Left ventricle myocardium superior (tissue), 1 donor: ENCODE measurements around the gene RER1. TPM values are rescaled to one million over a fixed set of nuclear protein-coding genes. Genes with fewer than 3 reads are reported as not detected.
A peak's percentile ranks its signal among the peaks of the same experiment; 100 is the strongest.

Experiments
- ATAC-seq: fragments of 200-7000 bp; cut with Tn5 transposase; one replicate; pipeline ENCODE4 v1.9.1; 2020; ENCODE audit warnings: mild to moderate bottlenecking, moderate library complexity
- DNase-seq: peaks from one replicate; pipeline ENCODE4 v3.0.0-alpha.2; 2020
- intact Hi-C: fragments of 100-400 bp; cut with micrococcal nuclease; formaldehyde crosslinking; loops from one replicate; pipeline ENCODE4 v1.11.0; 2022
- total RNA-seq: library from RNA; stranded (reverse); fragmentation: NEBNext Ultra II Directional; extraction: Animal tissue kit (Norgen Biotek cat#: 25700); gene quantifications from one replicate; pipeline ENCODE4 v1.2.1, GENCODE V29; 2021
- donor health status: DM: no; HTN: yes; CAD: no; lungs with severe emphysema.

Gene RER1
- total RNA-seq, 1 donor from 2014 or later = 98.1 TPM

DNA sequence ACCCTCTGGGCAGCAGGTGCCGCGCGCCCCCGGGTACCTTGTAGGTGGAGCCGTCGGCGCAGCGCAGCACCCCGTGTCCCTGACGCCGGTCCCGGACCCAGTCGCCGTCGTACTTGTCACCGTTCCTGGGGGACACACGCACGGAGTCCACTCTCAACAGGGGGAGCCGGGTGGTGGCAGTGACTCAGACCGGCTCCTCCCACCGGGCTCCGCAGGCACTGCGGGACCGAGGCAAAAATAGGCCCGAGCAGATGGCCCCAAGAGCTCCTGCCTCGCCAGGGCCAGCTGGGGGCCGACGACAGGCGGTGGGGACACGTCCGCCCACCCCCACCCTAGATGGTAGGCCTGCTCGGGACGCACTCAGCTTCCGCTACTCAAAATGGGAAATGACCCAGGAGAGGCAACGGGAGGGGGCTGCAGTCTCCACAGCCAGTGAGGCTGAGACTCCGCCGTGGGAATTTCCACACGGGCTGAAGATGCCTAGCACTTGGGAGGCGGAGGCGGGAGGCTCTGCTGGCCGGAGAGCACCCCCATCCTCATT is 6.6 kb upstream of the RER1 start:
- no peak for ATAC-seq
- peak; percentile 27 for DNase-seq
- intact Hi-C loops = loop anchor here (5.0 kb wide), 1 partner anchor 188 kb away; no protein-coding TSS in a partner anchor

DNA sequence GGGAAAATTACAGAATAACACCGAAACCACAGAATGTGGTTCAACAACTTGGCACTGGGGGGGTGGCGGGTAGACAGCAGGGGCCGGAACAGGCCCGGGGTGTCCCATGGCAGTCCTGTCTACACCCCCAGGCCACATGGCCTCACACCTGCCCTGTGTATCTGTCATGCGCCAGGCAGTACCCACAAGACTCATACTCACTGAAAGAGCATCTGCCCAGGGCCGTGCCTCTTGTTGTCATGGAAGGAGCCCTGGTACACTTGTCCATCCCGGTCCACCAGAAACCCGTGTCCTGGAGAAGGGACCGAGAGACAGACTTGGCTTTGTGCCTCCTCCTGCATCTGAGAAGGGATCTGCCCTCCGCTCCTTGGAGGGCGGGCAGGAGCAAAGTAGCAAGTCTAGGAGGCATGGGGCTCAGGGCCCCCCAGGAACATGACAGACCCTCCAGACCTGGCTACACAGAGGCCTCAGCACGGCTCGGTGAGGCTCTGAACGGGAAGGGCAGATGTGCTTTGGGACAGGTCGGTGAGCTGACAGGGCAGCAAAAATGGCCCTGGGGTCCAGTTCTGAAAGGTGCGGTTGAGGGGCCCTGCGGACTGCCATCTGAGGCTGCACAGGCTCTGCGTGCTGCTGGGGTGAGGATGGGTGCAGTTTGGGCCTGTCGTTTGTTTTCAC is 5.9 kb upstream of the RER1 start:
- intact Hi-C loops = no loop called here
- peak; percentile 30 for DNase-seq
- no peak for ATAC-seq

DNA sequence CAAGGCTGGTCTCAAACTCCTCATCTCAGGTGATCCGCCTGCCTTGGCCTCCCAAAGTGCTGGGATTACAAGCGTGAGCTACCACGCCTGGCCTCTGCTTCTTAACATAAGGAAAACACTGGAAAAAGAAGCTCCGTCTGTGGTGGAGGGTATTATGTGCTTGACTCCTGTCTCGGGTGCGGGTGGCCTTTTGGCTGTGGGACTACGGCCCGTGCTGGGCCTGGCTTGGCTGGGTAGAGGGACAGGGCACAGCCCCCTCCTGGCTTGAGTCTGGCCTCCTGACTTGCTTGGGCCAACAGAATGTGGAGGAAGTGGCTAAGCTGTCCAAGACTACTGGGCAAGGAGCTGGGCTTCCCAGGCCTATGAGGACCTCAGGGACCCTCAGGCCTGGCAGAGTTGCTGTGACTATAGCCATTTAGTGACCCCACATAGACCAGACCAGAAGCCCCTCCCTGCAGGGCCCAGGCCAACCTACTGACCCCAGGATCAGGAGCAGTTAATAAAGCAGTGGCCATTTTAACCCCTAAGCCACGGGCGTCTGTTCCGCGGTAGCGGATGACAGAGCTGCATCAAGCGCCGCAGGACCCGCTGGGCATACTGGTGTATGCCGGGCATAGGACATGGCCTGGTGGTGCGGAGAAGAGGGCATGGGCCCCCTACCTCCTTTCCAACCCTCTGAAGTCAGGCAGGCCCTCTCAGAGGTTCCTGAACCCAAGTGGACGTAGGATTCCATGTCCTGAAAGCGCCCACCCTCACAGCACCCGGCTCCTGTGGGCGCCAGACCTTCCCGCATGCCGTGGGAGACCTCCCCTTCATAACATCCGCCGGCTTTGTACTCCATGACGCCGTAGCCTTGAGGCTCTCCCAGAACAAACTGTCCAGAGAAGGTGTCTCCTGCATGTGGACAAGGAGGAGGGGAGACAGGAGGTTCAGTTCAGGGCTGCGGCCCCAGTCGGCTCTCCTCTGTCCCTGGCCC is 4.7 kb upstream of the RER1 start:
- no peak for ATAC-seq
- intact Hi-C loops = no loop called here
- peak; percentile 20 for DNase-seq

DNA sequence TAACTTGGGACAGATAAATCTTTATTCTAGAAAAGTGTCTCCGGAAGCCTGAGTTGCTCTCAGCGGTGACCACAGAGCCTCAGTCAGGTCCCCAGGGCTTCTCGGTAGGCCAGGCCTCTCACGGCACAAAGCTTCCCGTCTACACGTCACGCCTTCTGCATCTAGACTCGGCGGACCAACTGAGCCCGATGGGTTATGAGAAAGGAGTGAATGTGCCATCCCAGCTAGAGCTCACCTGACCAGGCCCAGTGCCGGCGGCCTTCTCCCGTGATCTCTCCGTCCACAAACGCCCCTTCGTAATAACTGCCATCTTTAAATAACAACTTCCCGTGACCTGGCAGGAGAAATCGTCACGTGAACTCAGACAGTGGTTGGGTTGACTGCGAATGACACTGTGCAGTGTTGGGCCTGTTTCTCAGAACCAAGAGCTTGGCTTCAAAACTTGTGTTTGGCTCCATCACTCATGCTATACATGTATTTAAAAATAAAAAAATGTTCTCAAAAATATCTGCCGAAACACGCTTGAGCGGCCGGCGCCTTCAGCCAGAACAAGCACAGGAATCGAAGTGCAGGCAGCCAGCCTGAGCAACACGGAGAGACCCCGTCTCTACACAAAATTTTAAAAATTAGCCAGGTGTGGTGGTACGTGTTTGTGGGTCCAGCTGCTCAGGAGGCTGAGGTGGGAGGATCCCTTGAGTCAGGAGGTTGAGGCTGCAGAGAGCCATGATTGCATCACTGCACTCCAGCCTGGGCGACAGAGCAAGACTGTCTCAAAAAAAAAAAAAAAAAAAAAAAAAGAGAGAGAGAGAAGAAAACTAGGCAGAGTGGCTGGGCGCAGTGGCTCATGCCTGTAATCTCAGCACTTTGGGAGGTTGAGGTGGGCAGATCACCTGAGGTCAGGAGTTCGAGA is 3.4 kb upstream of the RER1 start:
- intact Hi-C loops = no loop called here
- ATAC-seq (no peak), DNase-seq (peak; percentile 17)

DNA sequence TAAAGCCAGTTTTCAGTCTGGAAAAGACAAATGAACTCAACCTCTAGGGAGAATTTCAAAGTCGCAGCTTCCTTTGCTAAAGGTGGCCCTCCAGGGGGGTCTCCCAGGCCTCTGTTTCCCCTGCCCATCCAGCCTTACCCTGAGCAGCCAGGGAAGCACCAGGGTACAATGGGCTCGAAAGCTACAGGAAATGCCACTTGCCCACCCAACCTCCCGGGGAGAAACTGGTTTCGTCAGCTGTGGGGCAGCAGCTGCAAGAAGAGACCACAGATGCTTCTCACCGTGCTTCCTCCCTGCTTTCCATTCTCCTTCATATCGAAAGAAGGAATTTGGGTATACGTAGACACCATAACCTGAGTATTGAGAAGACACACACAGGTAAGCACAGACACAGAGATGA is 2.0 kb upstream of the RER1 start:
- intact Hi-C loops = no loop called here
- DNase-seq = peak; percentile 7

DNA sequence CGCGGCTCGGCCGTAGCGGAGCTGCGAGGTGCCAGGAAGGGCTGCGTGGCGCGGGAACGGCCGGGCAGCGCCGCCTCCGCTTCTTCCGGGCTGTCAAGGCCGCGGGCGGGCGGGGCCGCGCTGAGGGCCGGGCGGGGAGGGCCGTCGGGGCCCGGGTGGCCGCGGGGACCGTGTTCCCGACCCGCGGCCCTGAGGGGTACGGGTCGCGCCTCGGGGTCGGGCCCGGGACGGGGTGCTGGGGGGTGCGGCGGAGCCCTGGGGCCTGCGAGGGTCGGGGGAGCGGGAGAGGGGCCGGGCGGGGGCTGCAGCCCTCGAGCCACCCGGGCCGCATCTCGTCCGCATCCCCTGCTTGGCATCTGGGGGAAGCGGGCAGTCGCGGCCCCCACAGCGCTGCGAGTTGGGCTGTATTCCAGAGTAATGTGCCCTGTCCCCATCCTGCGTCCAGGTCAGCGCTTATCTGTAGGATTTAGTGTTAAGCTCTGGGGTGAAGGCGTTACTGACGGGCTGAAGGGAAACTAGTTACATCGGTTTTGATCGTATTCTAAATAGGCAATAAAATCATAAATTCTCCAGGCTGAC is 379 bp downstream of the RER1 start:
- intact Hi-C loops = no loop called here
- DNase-seq = no peak
- peak; percentile 29 for ATAC-seq

More for the DNA sequence above, 2.0 kb upstream of the RER1 start:
- no peak for ATAC-seq

DNA sequence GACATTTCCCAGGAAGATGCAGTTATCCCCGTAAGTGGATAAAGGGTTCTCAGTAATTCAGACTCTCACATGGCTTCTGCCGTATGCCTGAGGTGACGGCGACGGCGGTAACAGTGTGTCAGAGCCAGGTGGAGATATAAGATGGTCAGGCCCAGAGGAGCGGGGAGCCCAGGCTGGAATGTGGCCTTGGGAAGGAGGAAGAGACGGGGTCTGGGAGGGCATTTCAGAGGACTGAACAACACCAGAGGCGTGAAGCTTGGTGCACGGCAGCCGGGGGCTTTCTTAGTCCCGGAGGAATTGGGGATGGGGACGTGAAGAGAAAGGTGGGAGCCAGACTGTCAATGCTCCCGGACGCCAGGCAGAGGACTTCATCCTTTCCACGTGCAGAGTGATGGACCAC is 1.0 kb downstream of the RER1 start:
- intact Hi-C loops = no loop called here
- ATAC-seq (no peak), DNase-seq (no peak)

DNA sequence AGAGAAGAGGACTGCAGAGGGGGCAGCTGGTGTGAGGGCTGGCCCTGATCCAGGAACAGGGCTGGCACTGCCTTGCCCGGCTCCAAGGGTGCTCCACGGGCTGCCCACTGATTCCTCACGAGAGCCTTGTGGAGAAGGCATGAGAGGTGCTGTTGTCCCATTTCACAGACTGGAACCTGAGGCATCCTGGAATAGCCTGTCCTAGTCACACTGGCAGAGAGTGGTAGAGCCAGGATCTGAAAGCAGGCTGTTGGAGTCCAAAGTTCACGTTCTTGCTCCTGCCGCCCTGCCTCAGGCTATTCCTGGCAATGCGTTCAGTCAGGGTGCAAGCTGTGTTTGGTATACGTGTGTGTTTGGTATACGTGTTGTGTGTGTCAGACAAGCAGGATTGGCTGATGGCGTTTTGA is 1.8 kb downstream of the RER1 start:
- intact Hi-C loops = no loop called here
- ATAC-seq = no peak
- DNase-seq = no peak

DNA sequence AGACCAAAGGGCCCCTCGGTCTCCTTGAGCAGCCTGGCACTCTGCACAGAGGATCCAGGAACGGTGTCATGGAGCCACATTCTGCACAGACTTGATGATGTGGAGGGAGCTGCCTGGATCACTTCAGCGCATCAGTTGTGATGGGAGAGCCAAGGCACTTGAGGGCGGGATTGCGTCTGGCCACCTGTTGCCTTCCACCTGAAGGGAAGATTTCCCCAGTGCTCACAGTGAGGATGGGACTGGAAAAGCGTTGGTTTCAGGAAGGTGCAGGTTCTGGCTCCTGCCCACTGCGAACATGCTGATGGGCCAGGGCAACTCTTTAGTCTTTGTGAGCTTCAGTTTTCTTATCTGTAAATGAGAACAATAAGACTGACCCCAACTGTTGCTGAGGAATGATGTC is 2.6 kb downstream of the RER1 start:
- ATAC-seq (no peak), DNase-seq (no peak)
- intact Hi-C loops = no loop called here

DNA sequence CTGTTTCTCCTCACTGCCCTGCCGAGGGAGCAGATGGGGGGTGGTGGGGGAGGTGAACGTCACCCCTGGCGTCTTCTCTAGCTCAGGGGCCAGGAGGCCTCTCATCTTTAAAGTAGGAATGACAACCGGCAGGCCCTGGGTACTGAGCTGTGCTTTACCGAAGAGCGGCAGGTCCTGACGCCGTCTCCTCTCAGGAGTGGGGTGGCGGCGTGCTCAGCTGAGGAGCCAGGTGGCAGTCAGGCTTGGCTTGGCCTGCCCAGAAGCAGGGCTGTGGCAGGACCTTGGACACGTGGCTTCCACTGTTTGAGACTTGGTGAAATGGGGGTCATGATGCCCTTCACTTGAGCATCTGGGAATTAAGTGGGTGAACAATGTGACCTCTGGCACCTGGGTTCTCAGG is 3.1 kb downstream of the RER1 start:
- ATAC-seq = no peak
- intact Hi-C loops = no loop called here
- DNase-seq = no peak

DNA sequence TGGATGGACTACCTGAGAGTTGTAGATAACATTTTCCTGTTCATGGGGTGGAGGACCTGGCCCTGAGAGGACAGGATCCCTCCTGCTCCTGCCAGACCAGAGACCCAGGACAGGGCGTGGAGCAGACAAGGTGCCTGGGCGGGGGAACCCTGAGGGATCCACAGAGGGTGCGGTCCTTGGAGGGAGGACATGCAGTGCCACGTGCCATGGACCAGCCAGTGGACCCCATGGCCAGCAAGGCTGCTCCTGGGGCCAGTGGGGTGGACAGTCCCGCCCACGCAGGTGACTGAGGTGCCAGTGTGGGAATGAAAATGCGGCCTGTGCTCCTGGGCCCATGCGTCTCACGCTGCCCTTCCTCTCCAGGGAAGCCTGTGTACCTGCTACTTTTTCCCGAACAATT is 3.6 kb downstream of the RER1 start:
- DNase-seq = no peak
- intact Hi-C loops = no loop called here
- ATAC-seq = no peak

DNA sequence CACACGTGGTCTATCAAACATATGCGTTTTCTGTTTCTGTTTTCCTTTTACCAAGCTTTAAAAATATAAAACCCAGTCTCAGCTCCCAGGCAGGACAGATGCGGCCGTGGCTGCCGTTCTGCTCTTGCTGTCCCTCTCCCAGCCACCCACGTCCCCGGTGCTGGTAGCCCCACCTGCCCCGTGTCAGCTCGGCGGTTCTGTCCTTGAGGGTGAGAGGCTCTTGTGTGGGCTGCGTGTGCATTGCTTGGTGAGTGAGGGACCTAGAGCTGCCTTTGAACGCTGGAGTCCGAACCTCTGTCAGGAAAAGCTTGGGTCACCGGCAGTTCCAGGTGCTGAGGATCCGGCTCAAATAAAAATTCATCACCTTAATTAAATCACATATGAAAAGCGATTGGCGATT is 4.4 kb downstream of the RER1 start:
- DNase-seq = no peak
- no peak for ATAC-seq
- intact Hi-C loops = no loop called here

DNA sequence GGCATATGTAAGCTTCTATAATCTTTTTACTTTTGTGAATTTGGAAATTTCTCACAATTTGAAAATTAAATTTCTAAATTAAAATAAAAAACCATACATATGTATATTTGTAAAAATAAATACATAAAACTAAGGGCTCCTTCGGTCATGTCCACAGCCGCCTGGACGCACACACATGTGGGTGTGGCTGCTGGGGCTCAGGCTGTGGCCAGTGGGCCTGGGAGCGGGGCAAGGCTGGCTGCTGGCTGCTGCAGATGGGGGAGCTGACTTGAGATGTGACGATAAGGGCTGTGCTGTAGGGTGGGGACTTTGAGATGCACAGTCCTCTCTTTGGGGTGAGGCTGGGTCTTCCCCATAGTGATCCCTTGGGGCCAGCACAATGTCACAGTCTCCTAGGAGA is 4.8 kb downstream of the RER1 start:
- DNase-seq (no peak), ATAC-seq (no peak)

DNA sequence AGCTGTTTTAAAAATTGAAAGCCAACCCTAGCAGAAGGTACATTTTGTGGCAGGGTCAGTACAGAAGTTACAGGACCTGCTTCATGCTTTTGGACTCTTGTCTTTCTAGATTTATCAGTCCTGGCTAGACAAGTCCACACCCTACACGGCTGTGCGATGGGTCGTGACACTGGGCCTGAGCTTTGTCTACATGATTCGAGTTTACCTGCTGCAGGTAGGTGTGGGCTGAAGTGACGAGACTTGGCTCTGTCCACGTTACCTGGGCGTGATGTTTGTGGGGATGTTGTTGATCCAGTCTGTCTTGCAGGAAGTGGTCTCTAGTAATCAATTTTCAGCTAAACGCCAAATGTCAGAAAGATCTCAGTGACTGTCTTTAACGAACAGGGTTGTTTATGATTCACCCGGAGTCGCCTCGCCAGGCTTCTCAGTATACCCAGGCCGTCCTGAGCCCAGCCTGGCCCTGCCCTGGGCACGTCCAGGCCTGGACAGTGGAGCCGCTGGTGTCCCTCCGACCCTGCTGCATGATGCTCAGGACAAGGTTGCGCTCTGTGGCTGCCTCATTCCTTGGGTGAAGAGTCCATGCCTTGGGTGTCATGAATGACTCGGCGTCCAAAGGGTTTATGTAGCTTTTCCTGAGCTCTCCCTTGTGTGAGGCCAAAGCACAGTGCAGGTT is 5.5 kb downstream of the RER1 start:
- intact Hi-C loops = no loop called here
- no peak for ATAC-seq

More for the DNA sequence above, 4.8 kb downstream of the RER1 start:
- intact Hi-C loops = no loop called here

DNA sequence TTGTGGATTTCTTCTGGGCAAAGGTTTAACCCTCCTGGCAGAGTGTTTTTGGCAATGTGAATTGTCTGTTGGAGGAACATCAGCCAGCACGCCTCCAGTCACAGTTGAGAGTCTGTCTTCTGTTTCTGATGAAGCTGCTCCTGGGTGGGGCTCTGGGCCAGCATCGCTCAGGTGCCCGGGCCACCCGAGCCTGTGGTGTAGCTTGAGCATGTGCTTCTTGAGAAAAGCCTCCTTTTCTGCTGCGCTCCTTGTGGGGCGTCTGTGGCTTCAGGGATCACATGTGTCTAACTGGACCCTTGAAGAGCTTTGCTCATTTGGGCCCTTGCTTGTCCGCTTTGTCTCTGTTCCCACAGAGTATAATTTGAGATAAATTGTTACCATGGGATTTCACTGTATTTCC is 7.2 kb downstream of the RER1 start:
- DNase-seq = no peak
- intact Hi-C loops = no loop called here

More for the DNA sequence above, 5.5 kb downstream of the RER1 start:
- no peak for DNase-seq

DNA sequence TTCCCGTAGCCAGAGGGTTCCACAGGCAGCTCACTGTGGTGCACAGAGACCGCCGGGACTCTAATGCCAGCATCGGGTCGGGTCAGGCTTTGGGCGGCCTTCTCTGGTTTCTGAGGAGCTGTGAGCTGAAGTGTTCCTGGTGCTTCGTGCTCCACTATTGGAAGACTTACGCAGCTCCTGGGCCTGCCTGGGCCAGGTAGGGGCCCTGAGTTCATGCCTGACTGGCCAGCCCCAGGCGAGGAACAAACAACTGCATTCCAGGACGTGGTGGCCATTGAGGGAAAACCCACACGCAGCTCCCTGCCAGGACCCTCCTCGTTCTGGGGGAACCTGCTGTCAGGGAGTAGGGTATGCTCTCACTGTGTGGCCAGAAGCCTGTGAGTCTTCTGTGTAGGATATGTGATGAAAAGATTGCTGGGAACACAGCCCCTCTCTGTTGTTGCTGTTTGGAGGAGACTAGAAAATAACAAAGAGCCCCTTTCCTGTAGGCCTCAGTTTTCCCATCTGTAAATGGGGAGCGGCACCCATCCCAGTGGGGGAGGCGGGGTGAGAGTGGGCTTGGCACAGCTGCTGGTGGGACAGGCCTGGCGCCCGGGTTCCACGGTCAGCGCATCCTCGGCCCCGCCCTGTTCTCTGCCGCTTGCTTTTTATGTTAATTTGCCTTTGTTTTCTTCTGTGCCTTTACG is 8.4 kb downstream of the RER1 start:
- intact Hi-C loops = no loop called here
- DNase-seq (no peak), ATAC-seq (no peak)

More for the DNA sequence above, 7.2 kb downstream of the RER1 start:
- no peak for ATAC-seq

DNA sequence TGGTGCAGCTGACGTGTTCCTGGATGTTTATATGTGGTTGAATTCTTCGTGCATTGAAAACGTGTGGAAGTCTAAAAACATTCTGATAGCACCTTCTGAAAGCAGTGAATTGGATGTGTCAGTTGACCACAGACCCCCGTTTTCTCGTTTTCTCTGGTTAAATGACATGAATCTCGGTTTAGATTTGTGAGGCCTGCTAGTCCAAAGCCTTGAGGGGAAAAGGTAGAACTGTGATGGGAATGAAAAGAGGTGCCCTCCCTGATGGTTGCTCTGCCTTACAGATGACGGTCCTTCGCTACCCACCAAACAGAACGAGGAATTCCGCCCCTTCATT is 8.9 kb downstream of the RER1 start:
- DNase-seq = no peak
- no peak for ATAC-seq
- intact Hi-C loops = no loop called here
